ENCODE data around the gene SMAD4.
"Not testable (repeated sequence)": the region's sequence is repeated elsewhere in the genome, so short reads cannot be mapped to it uniquely, and the experiment has no call there.

GRCh38 chr18:51119976-51120375, 90.0 kb downstream of the SMAD4 start:
- TF ChIP-seq CTCF (IDR thresholded peaks at IDR 0.05); RFX5 (IDR thresholded peaks at IDR 0.05); POLR2A (IDR thresholded peaks at IDR 0.05; ENCODE audit: low read length); HDAC2 (IDR thresholded peaks at IDR 0.05); REST (IDR thresholded peaks at IDR 0.05); RAD21 (conservative IDR thresholded peaks at IDR 0.05 in 1 of 2, IDR thresholded peaks at IDR 0.05 in 1 of 2); NPAS2 (CRISPR knock-in tag; IDR thresholded peaks at IDR 0.05; ENCODE audit: borderline replicate concordance); BHLHE40 (IDR thresholded peaks at IDR 0.05; ENCODE audit: low read depth, low read length); JUN (IDR thresholded peaks at IDR 0.05); TFCP2L1 (CRISPR knock-in tag; IDR thresholded peaks at IDR 0.05): not testable (repeated sequence)
